MCF 10A (cell line): ENCODE results near the gene CKS1B. TPM values are rescaled to one million over a fixed set of nuclear protein-coding genes. Genes with fewer than 3 reads are reported as not detected.

ENCODE experiments used
- BruUV-seq: library from RNA; stranded (reverse); fragments of 400-500 nt; replicated peaks from 2 replicates; lab custom pipeline; 2021; lab: Mats Ljungman, UMichigan
- CTCF ChIA-PET: fragments of 300-600 bp; sonication (Branson Sonifier 250); formaldehyde crosslinking; extraction: SDS; loops from one replicate; lab custom pipeline; 2021; ENCODE audit warnings: antibody characterized with exemption, inconsistent platforms; lab: Yijun Ruan, JAX
- POLR2A ChIA-PET: fragments of 300-600, 350-650 bp; sonication (Branson Sonifier 250); formaldehyde crosslinking; extraction: SDS; loops from one replicate; lab custom pipeline; 2020; ENCODE audit warnings: antibody characterized with exemption, inconsistent platforms; lab: Yijun Ruan, JAX
- DNase-seq: peaks from one replicate; pipeline ENCODE4 v3.0.0-alpha.2; 2018; ENCODE audit not compliant: unreplicated experiment
- H3K27ac Mint-ChIP-seq: one replicate; pipeline ENCODE4 v1.8.0; 2022; ENCODE audit warnings: mild to moderate bottlenecking, low read depth, mixed read lengths; ENCODE audit not compliant: unreplicated experiment
- H3K27me3 Mint-ChIP-seq: one replicate; pipeline ENCODE4 v1.8.0; 2022; ENCODE audit warnings: mixed read lengths; ENCODE audit not compliant: insufficient read depth, unreplicated experiment
- H3K36me3 Mint-ChIP-seq: one replicate; pipeline ENCODE4 v1.8.0; 2022; ENCODE audit warnings: mild to moderate bottlenecking, moderate library complexity, mixed read lengths; ENCODE audit not compliant: insufficient read depth, unreplicated experiment
- H3K4me1 Mint-ChIP-seq: one replicate; pipeline ENCODE4 v1.8.0; 2022; ENCODE audit warnings: mixed read lengths; ENCODE audit not compliant: insufficient read depth, unreplicated experiment
- H3K4me3 Mint-ChIP-seq: one replicate; pipeline ENCODE4 v1.8.0; 2022; ENCODE audit warnings: mild to moderate bottlenecking, moderate library complexity, mixed read lengths; ENCODE audit not compliant: unreplicated experiment
- H3K9me3 Mint-ChIP-seq: one replicate; pipeline ENCODE4 v1.8.0; 2022; ENCODE audit warnings: mixed read lengths; ENCODE audit not compliant: unreplicated experiment
- intact Hi-C: fragments of 100-400 bp; cut with micrococcal nuclease; formaldehyde crosslinking; loops from 2 replicates; pipeline ENCODE4 v1.14.1; 2022
- total RNA-seq: library from RNA; stranded (reverse); gene quantifications from 2 replicates; pipeline ENCODE4 v1.2.3, GENCODE V29; 2022
- TF ChIP-seq, protein P1 (sequence below): fragments of 200-600 bp; IDR thresholded peaks from one replicate; pipeline ENCODE4 v1.8.0; 2022; ENCODE audit warnings: antibody characterized with exemption, mild to moderate bottlenecking; ENCODE audit not compliant: unreplicated experiment

Gene CKS1B
- total RNA-seq, 1 experiment from 2014 or later, result 285 TPM

DNA sequence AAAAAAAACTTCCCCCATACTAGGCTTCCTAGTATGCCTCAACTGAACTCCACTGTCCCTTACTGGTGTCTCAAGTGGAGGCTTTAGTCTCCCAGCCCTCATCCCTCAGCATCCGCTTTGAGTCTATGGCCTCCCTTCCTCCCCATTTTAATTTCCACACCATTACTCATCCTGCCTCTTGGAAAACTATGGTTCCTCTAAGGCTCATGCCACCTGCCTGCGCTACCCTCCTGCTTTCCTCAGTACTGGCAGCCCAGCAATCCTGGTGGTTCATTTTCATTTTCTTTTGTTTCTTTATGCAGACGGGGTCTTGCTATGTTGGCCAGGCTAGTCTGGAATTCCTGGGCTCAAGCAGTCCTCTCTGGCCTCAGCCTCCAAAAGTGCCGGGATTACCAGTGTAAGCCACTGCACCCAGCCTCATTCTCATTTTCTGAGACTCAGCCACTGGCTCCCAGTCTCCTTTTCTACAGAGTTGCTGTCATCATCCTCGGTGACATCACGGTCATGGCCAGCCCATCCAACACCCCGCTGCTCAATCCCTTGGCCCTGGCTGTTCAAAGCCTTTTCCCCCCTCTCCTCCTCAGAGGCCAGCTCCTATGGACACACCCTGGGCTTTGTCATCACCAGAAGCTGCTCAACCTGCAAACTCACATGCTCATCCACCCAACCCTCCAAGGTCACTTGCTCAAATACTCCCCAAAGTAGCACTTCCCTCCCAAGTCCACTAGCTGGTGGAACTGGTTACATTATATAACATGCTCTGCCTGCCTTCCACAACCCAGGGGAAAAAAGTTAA, 35.7 kb upstream of the CKS1B start:
- CTCF ChIA-PET, result interaction anchor here (0.5 to 5.7 kb wide), 13 partner anchors 7 to 588 kb away, joined by 3 to 45 read pairs (median 3); partner anchors contain the start of genes PBXIP1 and PYGO2
- peak overlapping the region; percentile 90 for H3K4me3 Mint-ChIP-seq
- intact Hi-C loops, result no loop called here

DNA sequence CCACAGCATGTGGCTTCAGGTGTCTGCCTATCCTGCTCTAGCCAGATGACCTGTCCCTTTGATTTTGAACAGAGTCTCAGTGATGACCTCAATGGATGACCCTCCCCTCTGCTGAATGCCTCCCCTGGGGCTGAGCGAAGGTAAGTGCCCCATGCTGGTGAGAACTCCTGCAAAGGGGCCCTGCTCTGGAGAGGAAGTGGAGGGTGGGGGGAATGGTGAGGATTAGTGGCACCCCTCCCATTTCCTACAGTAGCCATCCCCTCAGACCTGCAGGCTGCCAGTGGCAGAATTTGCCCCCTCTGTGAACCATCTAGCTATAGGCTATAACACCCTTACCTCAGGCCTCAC, 34.3 kb upstream of the CKS1B start:
- CTCF ChIA-PET, result interaction anchor here (0.5 to 5.7 kb wide), 14 partner anchors 8 to 966 kb away, joined by 3 to 45 read pairs (median 4); partner anchors contain the start of genes PBXIP1 and PYGO2

More for the DNA sequence above, 35.7 kb upstream of the CKS1B start:
- Mint-ChIP-seq H3K9me3 (no peaks in the 10 kb centered on the region), H3K4me1 (peaks cover 43% of the 10 kb centered on the region), H3K27ac (peak overlapping the region; percentile 100), H3K36me3 (peaks cover 6% of the 10 kb centered on the region), H3K27me3 (no peaks in the 10 kb centered on the region)
- no peak for DNase-seq
- no TSS peak for BruUV-seq
- TF ChIP-seq, protein P1, sequence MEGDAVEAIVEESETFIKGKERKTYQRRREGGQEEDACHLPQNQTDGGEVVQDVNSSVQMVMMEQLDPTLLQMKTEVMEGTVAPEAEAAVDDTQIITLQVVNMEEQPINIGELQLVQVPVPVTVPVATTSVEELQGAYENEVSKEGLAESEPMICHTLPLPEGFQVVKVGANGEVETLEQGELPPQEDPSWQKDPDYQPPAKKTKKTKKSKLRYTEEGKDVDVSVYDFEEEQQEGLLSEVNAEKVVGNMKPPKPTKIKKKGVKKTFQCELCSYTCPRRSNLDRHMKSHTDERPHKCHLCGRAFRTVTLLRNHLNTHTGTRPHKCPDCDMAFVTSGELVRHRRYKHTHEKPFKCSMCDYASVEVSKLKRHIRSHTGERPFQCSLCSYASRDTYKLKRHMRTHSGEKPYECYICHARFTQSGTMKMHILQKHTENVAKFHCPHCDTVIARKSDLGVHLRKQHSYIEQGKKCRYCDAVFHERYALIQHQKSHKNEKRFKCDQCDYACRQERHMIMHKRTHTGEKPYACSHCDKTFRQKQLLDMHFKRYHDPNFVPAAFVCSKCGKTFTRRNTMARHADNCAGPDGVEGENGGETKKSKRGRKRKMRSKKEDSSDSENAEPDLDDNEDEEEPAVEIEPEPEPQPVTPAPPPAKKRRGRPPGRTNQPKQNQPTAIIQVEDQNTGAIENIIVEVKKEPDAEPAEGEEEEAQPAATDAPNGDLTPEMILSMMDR, result no peak
- POLR2A ChIA-PET, result interaction anchor here (0.6 to 6.3 kb wide), 21 partner anchors 13 to 459 kb away, joined by 3 to 146 read pairs (median 5); partner anchors contain the start of genes ADAM15, CHRNB2, CKS1B and EFNA1

DNA sequence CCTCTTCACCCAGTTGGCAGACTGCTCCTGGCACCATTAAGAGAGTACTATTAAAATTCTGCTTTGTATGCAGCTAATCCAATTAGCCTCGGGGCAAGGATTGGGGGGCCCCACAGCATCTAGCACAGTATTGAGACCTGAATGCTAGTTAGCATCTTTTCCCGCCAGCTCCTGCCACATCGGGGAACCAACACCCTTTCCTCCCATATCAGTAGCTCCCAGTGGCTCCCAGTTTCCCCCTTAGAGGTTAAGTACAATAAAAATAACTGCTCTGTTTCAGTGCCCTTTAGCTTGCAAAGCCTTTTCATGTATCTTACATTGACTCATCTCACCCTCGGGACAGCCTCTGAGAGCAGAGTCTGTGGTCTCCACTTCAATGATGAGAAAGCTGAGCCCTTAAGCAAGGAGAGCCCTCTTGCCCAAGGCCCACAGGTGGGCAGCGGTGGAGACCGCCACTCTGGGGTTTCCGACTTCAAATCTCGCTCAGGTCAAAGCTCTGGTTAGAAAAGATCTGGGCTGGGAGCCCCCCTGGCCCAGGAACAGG, 33.8 kb upstream of the CKS1B start:
- Mint-ChIP-seq H3K27me3 (no peaks in the 10 kb centered on the region), H3K4me1 (peaks cover 34% of the 10 kb centered on the region), H3K27ac (no peak overlapping the region), H3K4me3 (no peak overlapping the region), H3K36me3 (peaks cover 10% of the 10 kb centered on the region), H3K9me3 (no peaks in the 10 kb centered on the region)
- BruUV-seq, result no TSS peak
- intact Hi-C loops, result no loop called here
- CTCF ChIA-PET, result interaction anchor here (0.6 to 5.7 kb wide), 13 partner anchors 8 to 917 kb away, joined by 3 to 45 read pairs (median 3); partner anchors contain the start of genes GON4L, PBXIP1 and PYGO2
- DNase-seq, result no peak
- TF ChIP-seq, protein P1, result no peak
- POLR2A ChIA-PET, result interaction anchor here (0.8 to 6.3 kb wide), 3 partner anchors 31 to 274 kb away, joined by 3 to 146 read pairs (median 4); partner anchors contain the start of genes CKS1B and SHC1

More for the DNA sequence above, 34.3 kb upstream of the CKS1B start:
- no peaks in the 10 kb centered on the region for H3K27me3 Mint-ChIP-seq
- no TSS peak for BruUV-seq
- H3K9me3 Mint-ChIP-seq, result no peaks in the 10 kb centered on the region
- TF ChIP-seq, protein P1, result no peak
- DNase-seq, result no peak
- no peak overlapping the region for H3K27ac Mint-ChIP-seq
- POLR2A ChIA-PET, result interaction anchor here (0.8 to 6.3 kb wide), 3 partner anchors 31 to 273 kb away, joined by 3 to 146 read pairs (median 4); partner anchors contain the start of genes CKS1B and SHC1
- H3K4me3 Mint-ChIP-seq, result no peak overlapping the region
- peaks cover 38% of the 10 kb centered on the region for H3K4me1 Mint-ChIP-seq
- peaks cover 6% of the 10 kb centered on the region for H3K36me3 Mint-ChIP-seq
- intact Hi-C loops, result no loop called here
